Keratinocyte (primary cell): ENCODE results near the gene GCH1. TPM values are rescaled to one million over a fixed set of nuclear protein-coding genes. Genes with fewer than 3 reads are reported as not detected.

Experiments
- DNase-seq: peaks from one replicate; pipeline ENCODE4 v3.0.0-alpha.2; 2011; ENCODE audit warnings: low read depth, missing footprints, low spot score
- FAIRE-seq: peaks from 2 replicates; lab custom pipeline; 2011; peaks lifted over from hg19 to GRCh38; lab: Jason Lieb, UNC
- H2AFZ ChIP-seq: 2 replicates; pipeline ENCODE4 v1.6.0; 2012; ENCODE audit warnings: low read length, control low read depth, inconsistent platforms; ENCODE audit not compliant: control insufficient read depth
- H3K27ac ChIP-seq: 2 replicates; pipeline ENCODE4 v1.5.1; 2011; ENCODE audit warnings: low read length; ENCODE audit not compliant: control insufficient read depth, insufficient read depth
- H3K27me3 ChIP-seq: 3 replicates; pipeline ENCODE4 v1.6.0; 2011; ENCODE audit warnings: low read length; ENCODE audit not compliant: control insufficient read depth, insufficient read depth; ENCODE audit errors: extremely low read depth
- H3K36me3 ChIP-seq, 2 experiments: 2 replicates in 1 of 2; 3 replicates in 1 of 2; pipeline ENCODE4 v1.5.1; 2011; ENCODE audit warnings: low read length in 2 of 2, mild to moderate bottlenecking in 1 of 2; ENCODE audit not compliant: control insufficient read depth in 2 of 2, insufficient read depth in 2 of 2; ENCODE audit errors: extremely low read depth in 1 of 2
- H3K4me1 ChIP-seq: 3 replicates; pipeline ENCODE4 v1.5.1; 2011; ENCODE audit warnings: low read length; ENCODE audit not compliant: control insufficient read depth, insufficient read depth; ENCODE audit errors: extremely low read depth
- H3K4me2 ChIP-seq: 3 replicates; pipeline ENCODE4 v1.6.0; 2011; ENCODE audit warnings: low read depth, low read length; ENCODE audit not compliant: control insufficient read depth, insufficient read depth; ENCODE audit errors: extremely low read depth
- H3K4me3 ChIP-seq, 3 experiments: fragments of 200-600 bp in 1 of 3; sonication (generic) in 1 of 3; 2 replicates in 2 of 3; 3 replicates in 1 of 3; pipeline ENCODE4 v1.5.1; 2011 to 2016; ENCODE audit warnings: low read length in 3 of 3, mild to moderate bottlenecking in 3 of 3, control low read depth in 2 of 3, inconsistent platforms in 1 of 3, low read depth in 1 of 3, mixed read lengths in 1 of 3, mixed run types in 1 of 3, moderate library complexity in 1 of 3; ENCODE audit not compliant: control insufficient read depth in 2 of 3, insufficient read depth in 2 of 3; ENCODE audit errors: extremely low read depth in 1 of 3
- H3K79me2 ChIP-seq: 2 replicates; pipeline ENCODE4 v1.6.0; 2012; ENCODE audit warnings: low read length; ENCODE audit not compliant: control insufficient read depth, insufficient read depth
- H3K9ac ChIP-seq: 3 replicates; pipeline ENCODE4 v1.6.0; 2011; ENCODE audit warnings: low read length; ENCODE audit not compliant: control insufficient read depth, insufficient read depth; ENCODE audit errors: extremely low read depth
- H3K9me1 ChIP-seq: 3 replicates; pipeline ENCODE4 v1.6.0; 2011; ENCODE audit warnings: low read length; ENCODE audit not compliant: control insufficient read depth, insufficient read depth; ENCODE audit errors: extremely low read depth
- H3K9me3 ChIP-seq: 2 replicates; pipeline ENCODE4 v1.5.1; 2012; ENCODE audit warnings: low read depth, low read length; ENCODE audit not compliant: control insufficient read depth
- H4K20me1 ChIP-seq: 3 replicates; pipeline ENCODE4 v1.6.0; 2011; ENCODE audit warnings: low read length; ENCODE audit not compliant: control insufficient read depth, insufficient read depth; ENCODE audit errors: extremely low read depth
- EZH2 ChIP-seq: IDR thresholded peaks from one replicate; pipeline ENCODE4 v1.6.1; 2012; ENCODE audit warnings: inconsistent platforms, mild to moderate bottlenecking, low read length, moderate library complexity
- dilution Hi-C: fragments of 300-500 bp; cut with MboI; formaldehyde crosslinking; loops from one replicate; pipeline ENCODE4 v1.7.0; 2020; ENCODE audit warnings: low sequenced_read_pairs; ENCODE audit not compliant: extremely low pct_ligation_motif_present
- polyA plus RNA-seq, 5 experiments: library from polyadenylated mRNA; depleted of rRNA in 3 of 5; stranded (reverse) in 3 of 5; stranded (forward) in 1 of 5; unstranded in 1 of 5; fragments of >200 nt; gene quantifications; 1 replicate in 1 of 5; 2 replicates in 3 of 5; 3 replicates in 1 of 5; pipeline versions ENCODE4 v1.2.1 to v1.2.3, GENCODE V29; 2011 to 2012; ENCODE audit warnings: missing spikeins in 2 of 5, low read depth in 1 of 5, low replicate concordance in 1 of 5
- TF ChIP-seq, protein P1 (sequence below), 3 experiments: IDR thresholded peaks in 1 of 3; conservative IDR thresholded peaks in 1 of 3; optimal IDR thresholded peaks in 1 of 3; 2 replicates in 2 of 3; 3 replicates in 1 of 3; pipeline versions ENCODE3 to v1.5.1; 2011; ENCODE audit warnings: low read length in 3 of 3, mild to moderate bottlenecking in 3 of 3, moderate library complexity in 2 of 3, control low read depth in 1 of 3, inconsistent platforms in 1 of 3; ENCODE audit not compliant: insufficient read depth in 2 of 3; ENCODE audit errors: extremely low read depth in 1 of 3

Gene GCH1
- polyA plus RNA-seq, 1 donor (not counting 4 experiments of a cell fraction or from before 2014, with no cell fraction given), result 3.4 TPM

DNA sequence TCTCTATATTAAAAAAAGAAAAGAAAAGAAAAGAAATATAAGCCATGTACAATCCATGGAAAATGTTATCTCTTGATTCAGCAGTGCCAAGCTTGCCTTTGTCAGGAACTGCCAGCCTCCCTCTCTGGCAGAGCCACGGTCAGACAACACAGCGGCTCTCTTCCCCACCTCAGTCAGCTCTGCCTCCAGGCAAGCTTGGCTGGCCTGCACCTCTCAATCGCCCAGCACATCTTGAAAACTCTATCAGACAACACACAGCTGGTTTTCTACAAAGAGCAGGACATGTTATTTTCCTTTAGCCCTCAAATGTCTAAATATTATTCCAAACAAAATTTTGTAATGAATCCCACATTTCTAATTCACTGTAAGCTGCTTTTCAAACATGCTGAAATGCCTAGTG is 20.0 kb upstream of the GCH1 start:
- Histone ChIP-seq H3K9me3 (no peaks in the 10 kb centered on the region), H3K4me3 (no peak overlapping the region), H3K27ac (no peak overlapping the region), H3K27me3 (no peaks in the 10 kb centered on the region), H3K4me1 (no peaks in the 10 kb centered on the region), H4K20me1 (no peaks in the 10 kb centered on the region), H3K79me2 (no peaks in the 10 kb centered on the region), H2AFZ (peak overlapping the region; percentile 32), H3K36me3 (no peaks in the 10 kb centered on the region), H3K4me2 (no peak overlapping the region), H3K9ac (no peak overlapping the region), H3K9me1 (no peaks in the 10 kb centered on the region)
- dilution Hi-C loops, result no loop called here
- TF ChIP-seq EZH2, result no peak
- TF ChIP-seq, protein P1, sequence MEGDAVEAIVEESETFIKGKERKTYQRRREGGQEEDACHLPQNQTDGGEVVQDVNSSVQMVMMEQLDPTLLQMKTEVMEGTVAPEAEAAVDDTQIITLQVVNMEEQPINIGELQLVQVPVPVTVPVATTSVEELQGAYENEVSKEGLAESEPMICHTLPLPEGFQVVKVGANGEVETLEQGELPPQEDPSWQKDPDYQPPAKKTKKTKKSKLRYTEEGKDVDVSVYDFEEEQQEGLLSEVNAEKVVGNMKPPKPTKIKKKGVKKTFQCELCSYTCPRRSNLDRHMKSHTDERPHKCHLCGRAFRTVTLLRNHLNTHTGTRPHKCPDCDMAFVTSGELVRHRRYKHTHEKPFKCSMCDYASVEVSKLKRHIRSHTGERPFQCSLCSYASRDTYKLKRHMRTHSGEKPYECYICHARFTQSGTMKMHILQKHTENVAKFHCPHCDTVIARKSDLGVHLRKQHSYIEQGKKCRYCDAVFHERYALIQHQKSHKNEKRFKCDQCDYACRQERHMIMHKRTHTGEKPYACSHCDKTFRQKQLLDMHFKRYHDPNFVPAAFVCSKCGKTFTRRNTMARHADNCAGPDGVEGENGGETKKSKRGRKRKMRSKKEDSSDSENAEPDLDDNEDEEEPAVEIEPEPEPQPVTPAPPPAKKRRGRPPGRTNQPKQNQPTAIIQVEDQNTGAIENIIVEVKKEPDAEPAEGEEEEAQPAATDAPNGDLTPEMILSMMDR (optimal IDR thresholded peaks at IDR 0.05 in 1 of 3, IDR thresholded peaks at IDR 0.05 in 1 of 3, conservative IDR thresholded peaks at IDR 0.05 in 1 of 3; ENCODE audit: extremely low read depth in 1 of 3, insufficient read depth in 2 of 3, low read length in 3 of 3), result no peak
- no peak for FAIRE-seq
- DNase-seq, result no peak

DNA sequence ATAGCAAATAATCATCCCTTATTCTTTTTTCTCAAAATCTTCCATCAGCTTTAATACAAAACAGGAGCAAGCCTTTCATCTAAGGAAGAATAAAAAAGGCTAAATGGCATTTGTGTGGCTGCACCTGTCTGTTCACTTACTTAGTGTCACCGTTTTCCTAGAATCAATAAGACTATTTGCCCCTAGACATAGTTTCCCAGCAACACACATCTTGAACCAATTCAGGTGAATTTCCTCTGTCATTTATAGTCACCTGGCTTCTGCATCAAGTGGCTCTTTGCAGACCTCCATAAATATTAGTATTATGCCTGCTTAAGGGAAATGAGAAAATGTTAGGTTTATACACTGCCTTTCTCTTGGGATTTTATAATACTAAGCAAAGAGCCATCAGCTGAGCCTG is 17.4 kb upstream of the GCH1 start:
- H3K4me3 ChIP-seq, result no peak overlapping the region
- no peak overlapping the region for H3K4me2 ChIP-seq
- dilution Hi-C loops, result no loop called here
- no peak for DNase-seq
- H3K79me2 ChIP-seq, result no peaks in the 10 kb centered on the region
- H3K27ac ChIP-seq, result no peak overlapping the region
- H3K9me3 ChIP-seq, result no peaks in the 10 kb centered on the region
- H2AFZ ChIP-seq, result no peak overlapping the region
- H4K20me1 ChIP-seq, result no peaks in the 10 kb centered on the region
- TF ChIP-seq, protein P1 (optimal IDR thresholded peaks at IDR 0.05 in 1 of 3, IDR thresholded peaks at IDR 0.05 in 1 of 3, conservative IDR thresholded peaks at IDR 0.05 in 1 of 3; ENCODE audit: extremely low read depth in 1 of 3, insufficient read depth in 2 of 3, low read length in 3 of 3), result no peak
- no peak for TF ChIP-seq EZH2
- H3K9me1 ChIP-seq, result no peaks in the 10 kb centered on the region
- no peaks in the 10 kb centered on the region for H3K4me1 ChIP-seq
- FAIRE-seq, result no peak
- H3K36me3 ChIP-seq, result no peaks in the 10 kb centered on the region
- no peaks in the 10 kb centered on the region for H3K27me3 ChIP-seq
- H3K9ac ChIP-seq, result no peak overlapping the region
